SHP77 treated with DMSO at 0.1 percent for 48 hours (cell line): ENCODE measurements around the gene AURKA.

Source experiments
- DNase-seq: peaks from one replicate; lab custom pipeline; 2025; lab: John Stamatoyannopoulos, UW

Gene AURKA

GRCh38 chr20:56392132-56392880 is at the start of gene AURKA, which contains the start of gene CSTF1:
Gene AURKA (minus strand): TSS chr20:56392215. CDS start chr20:56388197, 4,018 bp downstream.
Gene CSTF1 (plus strand): TSS chr20:56392645. CDS start chr20:56395553, 2,908 bp downstream.
- peak; percentile 100 for DNase-seq

GRCh38 chr20:56440346-56441007 is 48.5 kb upstream of the AURKA start:
- no peak for DNase-seq

- DNase-seq: no peak
These were observed 47.8 kb upstream of the AURKA start for GRCh38 chr20:56439771-56440291.

DNA sequence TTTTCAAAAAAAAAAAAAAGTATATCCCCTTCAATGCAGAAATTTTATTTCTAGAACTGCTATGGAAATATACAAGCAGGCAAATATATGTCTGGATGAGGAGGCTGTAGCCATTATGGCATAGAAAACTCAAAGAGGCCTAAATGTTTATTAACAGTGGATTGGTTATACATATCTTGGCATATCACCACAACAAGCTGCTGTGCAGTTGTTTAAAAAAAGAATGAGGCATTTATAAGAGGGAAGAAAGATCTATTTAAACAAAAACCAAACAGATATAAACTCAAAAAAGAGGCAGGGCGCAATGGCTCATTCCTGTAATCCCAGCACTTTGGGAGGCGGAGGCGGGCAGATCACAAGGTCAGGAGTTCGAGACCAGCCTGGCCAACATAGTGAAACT is 46.3 kb upstream of the AURKA start:
- DNase-seq: no peak

DNA sequence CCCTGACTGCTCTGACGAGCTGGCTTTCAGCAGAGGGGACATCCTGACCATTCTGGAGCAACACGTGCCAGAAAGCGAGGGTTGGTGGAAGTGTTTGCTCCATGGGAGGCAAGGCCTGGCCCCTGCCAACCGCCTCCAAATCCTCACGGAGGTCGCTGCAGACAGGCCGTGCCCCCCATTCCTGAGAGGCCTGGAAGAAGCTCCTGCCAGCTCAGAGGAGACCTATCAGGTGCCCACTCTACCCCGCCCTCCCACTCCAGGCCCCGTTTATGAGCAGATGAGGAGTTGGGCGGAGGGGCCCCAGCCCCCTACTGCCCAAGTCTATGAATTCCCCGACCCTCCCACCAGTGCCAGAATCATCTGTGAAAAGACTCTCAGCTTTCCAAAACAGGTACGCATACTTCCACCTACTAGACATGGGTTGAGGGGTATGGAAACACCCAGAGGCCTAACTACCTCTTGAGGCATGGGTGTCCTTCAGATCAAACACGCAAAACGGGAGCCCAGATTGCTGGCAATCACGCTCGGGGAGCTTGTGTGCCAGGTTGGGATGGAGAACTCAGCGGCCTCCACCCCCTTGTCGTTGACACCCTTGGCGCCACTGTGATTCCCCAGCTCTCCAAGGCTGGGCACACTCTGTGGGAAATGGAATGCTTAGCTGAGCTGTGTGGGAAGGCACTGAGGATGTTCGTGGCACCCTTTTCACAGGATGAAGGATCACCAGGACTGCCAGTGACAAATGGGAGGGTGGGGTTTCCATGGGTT is 45.4 kb upstream of the AURKA start:
- DNase-seq: no peak

- no peak for DNase-seq
These were observed 41.9 kb upstream of the AURKA start for GRCh38 chr20:56433880-56434255.

DNA sequence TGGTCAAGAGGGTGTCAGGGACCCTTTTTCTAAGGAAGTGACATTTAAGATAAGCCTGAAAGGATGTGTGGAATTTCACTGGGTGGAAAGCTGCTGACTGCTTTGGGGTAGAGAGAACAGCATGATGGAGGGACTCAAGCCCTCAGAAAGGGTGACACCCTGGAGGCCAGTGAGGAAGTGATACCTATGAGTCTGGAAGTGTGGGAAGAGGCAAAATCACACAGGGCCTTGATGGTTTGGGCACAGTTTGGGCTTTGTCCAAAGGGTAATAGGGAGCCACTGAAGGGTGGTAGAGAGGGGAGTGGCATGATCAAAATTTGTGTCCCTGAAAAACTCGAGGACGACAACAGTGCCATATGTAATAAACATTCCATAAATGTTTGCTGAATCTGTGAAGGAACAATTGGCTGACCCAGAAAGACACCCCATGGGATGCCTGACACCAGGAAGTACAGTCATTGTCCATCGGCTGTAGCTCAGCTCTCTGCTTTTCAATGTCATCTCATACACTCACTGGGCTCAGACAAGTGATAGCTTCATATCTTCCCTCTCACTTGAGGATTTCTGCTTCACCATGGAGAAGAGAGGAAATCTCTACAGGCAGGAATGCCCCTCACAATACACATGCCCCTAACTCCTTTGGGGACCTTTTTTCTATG is 41.3 kb upstream of the AURKA start:
- no peak for DNase-seq

GRCh38 chr20:56431471-56431870 is 39.5 kb upstream of the AURKA start:
- DNase-seq: no peak

DNA sequence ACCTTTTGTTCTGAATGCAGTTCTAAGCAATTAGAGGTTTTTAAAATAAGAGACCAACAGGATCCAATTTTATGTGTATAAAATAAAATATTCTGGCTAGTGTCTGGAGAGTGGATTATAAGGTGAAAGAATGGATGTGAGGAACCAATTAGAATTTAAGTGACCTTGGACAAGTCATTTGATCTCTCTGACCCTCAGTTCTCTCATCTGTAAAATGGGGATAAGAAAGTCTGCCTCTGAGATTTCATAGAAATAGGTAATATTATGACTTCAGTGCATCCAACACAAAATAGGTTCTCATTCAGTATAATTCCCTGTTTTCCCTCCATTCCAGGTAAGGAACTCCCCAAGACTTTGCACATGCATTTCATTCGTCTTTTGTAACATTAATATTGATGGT is 38.9 kb upstream of the AURKA start:
- no peak for DNase-seq

DNA sequence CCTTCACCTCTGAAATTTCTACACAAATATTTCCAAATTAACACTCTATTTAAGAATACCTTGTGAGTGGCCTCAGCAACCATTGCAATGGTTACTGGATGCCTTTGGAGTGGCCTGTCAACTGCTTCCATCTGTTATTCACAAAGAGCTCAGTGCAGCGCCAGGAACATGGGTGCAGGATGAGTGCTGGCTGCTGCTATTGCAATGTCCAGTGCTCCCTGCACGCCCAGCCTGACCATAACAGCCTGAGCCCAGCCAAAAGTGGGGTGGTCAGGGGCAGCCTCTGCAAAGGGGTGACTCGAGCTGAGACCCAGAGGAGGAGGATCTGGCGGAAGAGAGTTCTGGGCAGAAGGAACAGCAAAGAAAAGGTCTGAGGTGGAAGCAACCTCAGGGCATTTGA is 38.4 kb upstream of the AURKA start:
- no peak for DNase-seq

DNA sequence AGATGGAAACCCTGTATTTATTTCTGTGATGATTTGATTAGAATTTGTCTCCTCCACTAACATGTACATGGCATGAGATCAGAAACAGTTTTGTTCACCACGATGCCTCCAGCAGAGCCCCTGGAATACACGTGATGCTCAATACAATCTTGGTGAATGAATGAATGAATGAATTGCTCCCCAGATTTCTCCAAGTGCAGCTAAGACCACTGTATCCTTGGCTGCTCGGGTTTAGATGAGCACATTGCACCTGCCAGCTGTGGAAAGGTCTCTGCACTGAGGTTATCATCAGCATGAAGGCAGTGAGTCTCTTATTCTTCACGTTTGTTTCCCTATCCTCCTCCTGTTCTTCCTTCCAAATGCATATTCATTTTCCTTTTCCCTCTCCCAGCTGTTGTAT is 37.9 kb upstream of the AURKA start:
- DNase-seq: no peak

DNA sequence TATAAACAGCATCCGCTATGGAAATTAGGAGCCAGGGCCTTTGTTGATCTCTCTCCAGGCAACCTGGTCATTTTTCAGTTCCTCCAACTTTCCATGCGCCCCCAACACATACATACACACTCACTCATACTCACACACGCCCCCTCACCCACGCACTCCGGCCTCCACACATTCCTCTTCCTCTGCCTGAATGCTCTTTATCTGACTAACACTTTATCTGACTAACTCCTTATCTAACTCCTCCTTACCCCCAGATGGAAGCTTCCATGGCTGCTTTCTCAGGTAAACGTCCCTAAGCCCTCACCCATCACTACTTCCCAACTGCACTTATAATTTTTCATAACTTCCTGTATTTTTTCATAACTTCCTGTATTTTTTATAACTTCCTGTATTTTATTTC is 37.5 kb upstream of the AURKA start:
- no peak for DNase-seq

GRCh38 chr20:56428881-56429280 is 36.9 kb upstream of the AURKA start:
- DNase-seq: no peak

DNA sequence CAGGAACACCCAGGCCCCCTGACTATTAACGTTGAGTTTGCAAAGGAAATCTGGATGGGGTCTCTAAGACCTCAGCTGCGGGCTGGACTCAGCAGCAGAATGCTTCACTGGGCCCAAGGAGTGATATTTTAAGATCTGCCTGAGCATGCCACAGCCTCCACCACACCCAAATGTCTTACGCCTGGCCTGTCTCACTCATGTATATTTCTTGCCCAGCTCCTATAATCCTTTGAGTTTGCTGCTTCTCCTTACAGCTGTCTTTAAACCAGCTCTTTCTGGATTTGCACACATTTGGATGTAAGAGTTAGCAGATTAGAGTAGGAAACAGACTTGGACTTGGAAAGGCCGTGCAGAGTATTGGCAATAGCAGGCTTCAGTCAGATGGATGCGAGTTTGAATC is 36.4 kb upstream of the AURKA start:
- no peak for DNase-seq

- no peak for DNase-seq
These were observed 35.8 kb upstream of the AURKA start for GRCh38 chr20:56427797-56428196.

- DNase-seq: no peak
These were observed 34.9 kb upstream of the AURKA start for GRCh38 chr20:56426926-56427325.

DNA sequence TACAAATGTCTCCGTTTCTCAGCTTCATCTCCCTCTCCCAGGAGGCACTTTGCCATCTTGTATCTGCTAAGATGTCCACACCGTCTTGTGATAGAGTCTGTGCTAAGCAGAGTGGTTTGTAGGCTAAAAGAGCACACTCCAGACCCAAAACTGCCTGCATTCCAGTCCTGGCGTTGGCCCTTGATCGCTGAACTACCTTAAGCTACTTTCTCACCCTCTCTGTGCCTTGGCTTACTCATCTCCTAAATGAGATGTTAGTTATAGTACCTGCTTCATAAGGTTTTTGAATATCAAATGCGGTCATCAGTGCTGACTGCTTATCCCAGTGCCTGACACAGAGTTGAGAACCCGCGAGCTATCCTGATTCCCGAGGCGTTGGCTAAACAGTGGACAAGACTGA is 34.0 kb upstream of the AURKA start:
- no peak for DNase-seq

- DNase-seq: no peak
These were observed 32.9 kb upstream of the AURKA start for GRCh38 chr20:56424931-56425330.

DNA sequence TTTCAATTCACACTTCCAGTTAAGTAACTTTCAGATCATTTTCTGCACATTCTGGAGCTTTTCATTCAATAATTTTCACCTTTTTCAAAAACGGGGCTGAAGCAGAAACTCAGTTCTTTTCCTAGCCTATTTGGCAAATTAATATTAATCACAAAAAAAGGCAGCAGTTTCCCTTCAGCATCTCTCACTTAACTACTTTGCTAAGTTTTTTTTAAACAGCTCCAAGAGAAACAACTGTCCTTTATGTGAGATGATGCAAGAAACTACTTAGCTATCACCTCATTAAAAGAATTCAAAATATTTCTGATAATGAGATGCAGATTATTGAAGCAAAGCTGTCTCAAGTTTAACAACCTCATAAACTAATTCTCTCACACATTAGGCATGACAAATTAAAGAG is 31.9 kb upstream of the AURKA start:
- DNase-seq: no peak

- no peak for DNase-seq
These were observed 31.2 kb upstream of the AURKA start for GRCh38 chr20:56423211-56423610.

GRCh38 chr20:56422824-56423189 is 30.8 kb upstream of the AURKA start:
- DNase-seq: no peak
